SU-DHL-6 (cell line): Measurements from ENCODE around the gene TMEM40.

Experiments
- H2AFZ ChIP-seq: fragments of 200-600 bp; sonication (generic); 2 replicates; pipeline ENCODE4 v1.6.1; 2014; ENCODE audit warnings: low read depth, mild to moderate bottlenecking, moderate library complexity, mixed read lengths, antibody characterized with exemption, low read length; ENCODE audit not compliant: severe bottlenecking
- H3F3A ChIP-seq: fragments of 200-600 bp; shearing (Covaris generic); 2 replicates; pipeline ENCODE4 v1.6.0; 2016; ENCODE audit warnings: antibody characterized with exemption, mild to moderate bottlenecking; ENCODE audit not compliant: insufficient read depth
- H3K27ac ChIP-seq: fragments of 200-600 bp; sonication (generic); 2 replicates; pipeline ENCODE4 v1.5.1; 2016; ENCODE audit warnings: low read depth, mild to moderate bottlenecking, low read length, moderate library complexity, mixed read lengths
- H3K27me3 ChIP-seq: fragments of 200-600 bp; sonication (generic), shearing (Covaris generic); 2 replicates; pipeline ENCODE4 v1.6.0; 2014; ENCODE audit warnings: mild to moderate bottlenecking, low read length
- H3K36me3 ChIP-seq: fragments of 200-600 bp; sonication (generic); 2 replicates; pipeline ENCODE4 v1.6.1; 2014; ENCODE audit warnings: mild to moderate bottlenecking, low read length, mixed read lengths
- H3K4me2 ChIP-seq: fragments of 300-600, 200-600 bp; shearing (Covaris generic), sonication (generic); 2 replicates; pipeline ENCODE4 v1.6.0; 2014; ENCODE audit warnings: low read length, low read depth, mild to moderate bottlenecking; ENCODE audit not compliant: poor library complexity, severe bottlenecking
- H3K4me3 ChIP-seq: fragments of 200-600 bp; sonication (generic); 2 replicates; pipeline ENCODE4 v1.5.1; 2014; ENCODE audit warnings: antibody characterized with exemption, low read length, mild to moderate bottlenecking, mixed read lengths; ENCODE audit not compliant: insufficient read depth, poor library complexity, severe bottlenecking
- H3K79me2 ChIP-seq: fragments of 200-600 bp; sonication (generic); 2 replicates; pipeline ENCODE4 v1.6.1; 2014; ENCODE audit warnings: mild to moderate bottlenecking, low read length, moderate library complexity; ENCODE audit not compliant: insufficient read depth
- H3K9ac ChIP-seq: fragments of 200-600 bp; sonication (generic); 2 replicates; pipeline ENCODE4 v1.7.0; 2014; ENCODE audit warnings: mild to moderate bottlenecking, low read length
- H3K9me2 ChIP-seq: fragments of 200-600 bp; sonication (generic); replicated peaks from 2 replicates; pipeline ENCODE4 v1.6.1; 2014; ENCODE audit warnings: low read length; ENCODE audit not compliant: insufficient read depth
- H3K9me3 ChIP-seq: fragments of 200-600 bp; sonication (generic); 2 replicates; pipeline ENCODE4 v1.6.1; 2014; ENCODE audit warnings: low read length, mixed read lengths; ENCODE audit not compliant: insufficient read depth
- H4K20me1 ChIP-seq: fragments of 200-600 bp; sonication (generic); 2 replicates; pipeline ENCODE4 v1.6.1; 2014; ENCODE audit warnings: low read depth, mild to moderate bottlenecking, antibody characterized with exemption, low read length, moderate library complexity, mixed read lengths
- CTCF ChIP-seq: fragments of 200-600 bp; sonication (generic); IDR thresholded peaks from one replicate; pipeline ENCODE4 v1.5.1; 2017; ENCODE audit warnings: antibody characterized with exemption, mild to moderate bottlenecking, low read length, moderate library complexity; ENCODE audit not compliant: insufficient read depth, poor library complexity, severe bottlenecking
- EZH2phosphoT487 ChIP-seq: fragments of 200-600 bp; sonication (generic), shearing (Covaris generic); conservative IDR thresholded peaks from 2 replicates; pipeline ENCODE4 v1.6.1; 2018; ENCODE audit warnings: mild to moderate bottlenecking, antibody characterized with exemption, low read length, moderate library complexity, mixed read lengths

The TMEM40 gene

GRCh38 chr3:12758025-12758781 lies 856 bp downstream of the TMEM40 start:
- Histone ChIP-seq H3K27ac (no peak overlapping the region), H3K9me2 (no peaks in the 10 kb centered on the region), H3F3A (no peaks in the 10 kb centered on the region), H2AFZ (no peak overlapping the region), H3K9ac (no peak overlapping the region), H3K4me3 (no peak overlapping the region), H3K4me2 (no peak overlapping the region), H3K9me3 (no peaks in the 10 kb centered on the region), H3K79me2 (no peaks in the 10 kb centered on the region), H3K27me3 (no peaks in the 10 kb centered on the region), H3K36me3 (no peaks in the 10 kb centered on the region), H4K20me1 (no peaks in the 10 kb centered on the region)
- no peak for TF ChIP-seq EZH2phosphoT487
- TF ChIP-seq CTCF, result no peak

- H3K27ac ChIP-seq, result no peak overlapping the region
- H4K20me1 ChIP-seq, result no peaks in the 10 kb centered on the region
- no peaks in the 10 kb centered on the region for H3F3A ChIP-seq
- H3K9ac ChIP-seq, result no peak overlapping the region
- TF ChIP-seq CTCF (no peak), EZH2phosphoT487 (no peak)
- no peaks in the 10 kb centered on the region for H3K79me2 ChIP-seq
- no peak overlapping the region for H3K4me3 ChIP-seq
- H2AFZ ChIP-seq, result no peak overlapping the region
- H3K4me2 ChIP-seq, result no peak overlapping the region
- H3K27me3 ChIP-seq, result no peaks in the 10 kb centered on the region
- no peaks in the 10 kb centered on the region for H3K9me2 ChIP-seq
- no peaks in the 10 kb centered on the region for H3K36me3 ChIP-seq
- no peaks in the 10 kb centered on the region for H3K9me3 ChIP-seq
Measured at GRCh38 chr3:12756635-12757034, 2.4 kb downstream of the TMEM40 start.

GRCh38 chr3:12756175-12756574 lies 2.9 kb downstream of the TMEM40 start:
- TF ChIP-seq CTCF, result no peak
- TF ChIP-seq EZH2phosphoT487, result no peak
- no peak overlapping the region for H3K4me3 ChIP-seq
- H3K9ac ChIP-seq, result no peak overlapping the region
- no peaks in the 10 kb centered on the region for H3K9me3 ChIP-seq
- H3K79me2 ChIP-seq, result no peaks in the 10 kb centered on the region
- no peaks in the 10 kb centered on the region for H3F3A ChIP-seq
- H3K4me2 ChIP-seq, result no peak overlapping the region
- H3K27ac ChIP-seq, result no peak overlapping the region
- no peaks in the 10 kb centered on the region for H4K20me1 ChIP-seq
- H3K27me3 ChIP-seq, result no peaks in the 10 kb centered on the region
- no peaks in the 10 kb centered on the region for H3K36me3 ChIP-seq
- H2AFZ ChIP-seq, result no peak overlapping the region
- H3K9me2 ChIP-seq, result no peaks in the 10 kb centered on the region
